ENCODE measurements around the gene CLCF1. TPM values are rescaled to one million over a fixed set of nuclear protein-coding genes. Genes with fewer than 3 reads are reported as not detected.

CLCF1 gene
- total RNA-seq, 6 donors from 2014 or later = 3.7 to 29.5 (median 6.0) TPM

- TF ChIP-seq POLR2AphosphoS5 (IDR thresholded peaks at IDR 0.05) = no peak
- TF ChIP-seq POLR2A (IDR thresholded peaks at IDR 0.05) = no peak
- no peak for TF ChIP-seq CTCF (IDR thresholded peaks at IDR 0.05)
- no peak for TF ChIP-seq EP300 (IDR thresholded peaks at IDR 0.05)
- H3K4me1 ChIP-seq = peaks cover 30 to 53% (median 43%) of the 10 kb centered on the region in 4 donors
- DNase-seq (no peak), ATAC-seq (ENCODE audit: low FRiP score in 2 of 2) (no peak)
- H3K27ac ChIP-seq = peak overlapping the region in 1 of 4 donors; percentile 9
- no peak overlapping the region for H3K4me3 ChIP-seq
- H3K9me3 ChIP-seq = no peaks in the 10 kb centered on the region
- 91 to 92% methylated on average over 2 of the region's 2 CpGs for WGBS, 2 donors
- H3K27me3 ChIP-seq = no peaks in the 10 kb centered on the region
- H3K36me3 ChIP-seq = no peaks in the 10 kb centered on the region
Measured at GRCh38 chr11:67349457-67349856, 23.9 kb downstream of the CLCF1 start.

GRCh38 chr11:67349036-67349435 is 24.4 kb downstream of the CLCF1 start:
- DNase-seq (no peak), ATAC-seq (ENCODE audit: low FRiP score in 2 of 2) (no peak)
- Histone ChIP-seq H3K4me1 (peaks cover 25 to 49% (median 38%) of the 10 kb centered on the region in 4 donors), H3K9me3 (no peaks in the 10 kb centered on the region), H3K27ac (peak overlapping the region in 1 of 4 donors; percentile 9), H3K27me3 (no peaks in the 10 kb centered on the region), H3K4me3 (no peak overlapping the region), H3K36me3 (no peaks in the 10 kb centered on the region)
- 79 to 83% methylated on average over 5 of the region's 5 CpGs for WGBS, 2 donors
- TF ChIP-seq POLR2AphosphoS5 (IDR thresholded peaks at IDR 0.05) = no peak
- no peak for TF ChIP-seq EP300 (IDR thresholded peaks at IDR 0.05)
- TF ChIP-seq CTCF (IDR thresholded peaks at IDR 0.05) = no peak
- no peak for TF ChIP-seq POLR2A (IDR thresholded peaks at IDR 0.05)

- no peak overlapping the region for H3K27ac ChIP-seq
- 75% methylated on average over 11 of the region's 11 CpGs for WGBS, 2 donors
- H3K4me3 ChIP-seq = no peak overlapping the region
- peaks cover 23 to 45% (median 34%) of the 10 kb centered on the region in 4 donors for H3K4me1 ChIP-seq
- ATAC-seq (ENCODE audit: low FRiP score in 2 of 2) (no peak), DNase-seq (no peak)
- no peaks in the 10 kb centered on the region for H3K36me3 ChIP-seq
- TF ChIP-seq POLR2A (IDR thresholded peaks at IDR 0.05) (no peak), POLR2AphosphoS5 (IDR thresholded peaks at IDR 0.05) (no peak), EP300 (IDR thresholded peaks at IDR 0.05) (no peak), CTCF (IDR thresholded peaks at IDR 0.05) (no peak)
- no peaks in the 10 kb centered on the region for H3K9me3 ChIP-seq
- no peaks in the 10 kb centered on the region for H3K27me3 ChIP-seq
Measured at GRCh38 chr11:67347964-67348749, 25.2 kb downstream of the CLCF1 start.

GRCh38 chr11:67345920-67346819 is 27.2 kb downstream of the CLCF1 start:
- Histone ChIP-seq H3K27ac (peak overlapping the region; percentile 13 to 36 (median 22)), H3K4me1 (peaks cover 9 to 27% (median 17%) of the 10 kb centered on the region in 4 donors), H3K4me3 (no peak overlapping the region), H3K9me3 (no peaks in the 10 kb centered on the region), H3K27me3 (no peaks in the 10 kb centered on the region), H3K36me3 (no peaks in the 10 kb centered on the region)
- WGBS, 2 donors = 64 to 66% methylated on average over 7 of the region's 7 CpGs
- peak in 1 of 2 donors; percentile 62 for DNase-seq
- TF ChIP-seq POLR2A (IDR thresholded peaks at IDR 0.05) (no peak), EP300 (IDR thresholded peaks at IDR 0.05) (peak in 2 of 4 donors; percentile 44 to 57), CTCF (IDR thresholded peaks at IDR 0.05) (peak; percentile 43 to 76 (median 68)), POLR2AphosphoS5 (IDR thresholded peaks at IDR 0.05) (no peak)
- ATAC-seq (ENCODE audit: low FRiP score in 2 of 2) = peak; percentile 59 to 89

All from upper lobe of left lung (tissue), 6 donors.